ENCODE data around the gene WDR13.
"Not testable (repeated sequence)": the region's sequence is repeated elsewhere in the genome, so short reads cannot be mapped to it uniquely, and the experiment has no call there.

Gene WDR13

GRCh38 chrX:48595929-48596328 is 1.4 kb upstream of the WDR13 start:
- no peak for DNase-seq (ENCODE audit: low read depth)

GRCh38 chrX:48598614-48599013 is 1.3 kb downstream of the WDR13 start:
- no peak for DNase-seq (ENCODE audit: low read depth)

- no peak for DNase-seq (ENCODE audit: low read depth)
Observed at GRCh38 chrX:48599341-48599740, 2.0 kb downstream of the WDR13 start.

GRCh38 chrX:48600226-48600625 is 2.9 kb downstream of the WDR13 start:
- no peak for DNase-seq (ENCODE audit: low read depth)

- no peak for DNase-seq (ENCODE audit: low read depth)
Observed at GRCh38 chrX:48601741-48602394, 4.6 kb downstream of the WDR13 start.

GRCh38 chrX:48604701-48605100 is 7.4 kb downstream of the WDR13 start:
- no peak for DNase-seq (ENCODE audit: low read depth)

- DNase-seq (ENCODE audit: low read depth): no peak
Observed at GRCh38 chrX:48606091-48606490, 8.8 kb downstream of the WDR13 start.

- no peak for DNase-seq (ENCODE audit: low read depth)
Observed at GRCh38 chrX:48611703-48612102, 14.4 kb downstream of the WDR13 start.

GRCh38 chrX:48613502-48614160 is 16.3 kb downstream of the WDR13 start:
- DNase-seq (ENCODE audit: low read depth): no peak

GRCh38 chrX:48616576-48616975 is 19.3 kb downstream of the WDR13 start:
- DNase-seq (ENCODE audit: low read depth): no peak

- DNase-seq (ENCODE audit: low read depth): no peak
Observed at GRCh38 chrX:48617542-48618340, 20.4 kb downstream of the WDR13 start.

- no peak for DNase-seq (ENCODE audit: low read depth)
Observed at GRCh38 chrX:48626401-48627298, 29.4 kb downstream of the WDR13 start.

- DNase-seq (ENCODE audit: low read depth): peak; percentile 32
Observed at GRCh38 chrX:48631376-48632090, 34.2 kb downstream of the WDR13 start.

GRCh38 chrX:48632207-48632606 is 34.9 kb downstream of the WDR13 start:
- no peak for DNase-seq (ENCODE audit: low read depth)

- no peak for DNase-seq (ENCODE audit: low read depth)
Observed at GRCh38 chrX:48636301-48636700, 39.0 kb downstream of the WDR13 start.

GRCh38 chrX:48636776-48637175 is 39.5 kb downstream of the WDR13 start:
- DNase-seq (ENCODE audit: low read depth): no peak

- DNase-seq (ENCODE audit: low read depth): no peak
Observed at GRCh38 chrX:48645669-48646068, 48.4 kb downstream of the WDR13 start.

GRCh38 chrX:48648336-48648751 is 51.1 kb downstream of the WDR13 start:
- DNase-seq (ENCODE audit: low read depth): peak; percentile 1

- DNase-seq (ENCODE audit: low read depth): no peak
Observed at GRCh38 chrX:48649102-48649501, 51.8 kb downstream of the WDR13 start.

GRCh38 chrX:48652055-48652579 is 54.8 kb downstream of the WDR13 start:
- DNase-seq (ENCODE audit: low read depth): not testable (repeated sequence)

GRCh38 chrX:48654746-48655145 is 57.5 kb downstream of the WDR13 start:
- not testable (repeated sequence) for DNase-seq (ENCODE audit: low read depth)

Measured in activated T-cell treated with anti-CD3 and anti-CD28 coated beads for 24 hours (primary cell).